NCI-H1694 treated with DMSO at 0.1 percent for 48 hours (cell line): Measurements from ENCODE around the gene ZMYND10.

Source experiments
- DNase-seq: peaks from one replicate; lab custom pipeline; 2025; lab: John Stamatoyannopoulos, UW

The ZMYND10 gene

DNA sequence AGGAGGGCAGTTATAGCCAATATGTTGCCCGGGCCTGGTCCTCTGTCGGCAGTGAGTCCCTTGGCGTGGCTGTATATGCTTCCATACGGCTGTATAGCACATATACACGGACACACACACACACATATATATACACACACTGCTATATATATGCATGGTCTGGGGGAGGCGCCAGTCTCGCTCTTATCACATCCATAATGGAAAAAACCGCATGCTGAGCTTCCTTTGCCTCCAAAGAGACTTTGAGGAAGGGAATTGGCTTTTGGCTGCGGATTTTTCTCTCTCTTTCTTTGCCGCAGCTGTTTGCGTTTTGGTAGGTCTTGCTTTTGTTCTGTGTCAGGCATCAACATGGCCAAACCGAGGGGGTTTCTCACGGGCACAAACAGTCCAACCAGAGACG, 25.1 kb upstream of the ZMYND10 start:
- peak; percentile 24 for DNase-seq

GRCh38 chr3:50369012-50369670, 23.6 kb upstream of the ZMYND10 start:
- DNase-seq: peak; percentile 11

GRCh38 chr3:50365842-50366220, 20.3 kb upstream of the ZMYND10 start:
- DNase-seq: no peak

DNA sequence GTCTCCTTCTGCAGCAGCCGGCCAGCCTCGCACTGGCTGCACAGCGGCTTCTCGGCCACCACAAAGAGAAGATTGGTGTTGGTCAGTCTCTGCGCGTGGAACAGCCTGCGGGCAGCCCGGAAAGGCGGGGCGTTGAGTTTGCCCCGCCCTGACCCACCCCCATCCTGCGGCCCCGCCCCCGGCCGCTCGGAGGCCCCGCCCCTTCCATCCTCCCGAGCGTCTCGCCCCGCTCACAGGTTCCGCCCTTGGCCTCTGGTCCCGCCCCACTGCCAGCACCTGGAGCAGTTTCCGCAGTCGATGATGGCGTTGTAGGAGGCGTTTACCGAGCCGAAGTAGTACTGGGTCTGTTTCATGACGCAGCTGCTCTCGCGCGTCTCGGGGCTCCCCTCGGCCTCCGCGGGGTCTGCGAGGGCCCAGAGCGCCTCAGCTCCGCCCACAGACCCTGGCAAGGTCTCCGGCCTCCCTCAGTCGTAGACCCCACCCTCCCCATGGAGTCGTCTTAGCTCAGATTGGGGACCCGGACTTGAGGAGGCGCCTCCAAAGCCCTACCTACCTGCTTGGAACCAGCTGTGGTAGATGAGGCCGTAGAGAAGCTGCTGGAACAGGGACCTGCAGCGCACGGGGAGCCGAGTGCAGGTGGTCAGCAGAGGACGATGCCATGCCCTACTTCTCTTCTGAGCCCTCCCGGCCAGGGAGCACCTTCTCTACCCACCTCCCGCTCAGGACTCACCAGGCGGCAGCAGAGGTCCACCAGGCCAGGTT, 19.7 kb upstream of the ZMYND10 start:
- DNase-seq: no peak

DNA sequence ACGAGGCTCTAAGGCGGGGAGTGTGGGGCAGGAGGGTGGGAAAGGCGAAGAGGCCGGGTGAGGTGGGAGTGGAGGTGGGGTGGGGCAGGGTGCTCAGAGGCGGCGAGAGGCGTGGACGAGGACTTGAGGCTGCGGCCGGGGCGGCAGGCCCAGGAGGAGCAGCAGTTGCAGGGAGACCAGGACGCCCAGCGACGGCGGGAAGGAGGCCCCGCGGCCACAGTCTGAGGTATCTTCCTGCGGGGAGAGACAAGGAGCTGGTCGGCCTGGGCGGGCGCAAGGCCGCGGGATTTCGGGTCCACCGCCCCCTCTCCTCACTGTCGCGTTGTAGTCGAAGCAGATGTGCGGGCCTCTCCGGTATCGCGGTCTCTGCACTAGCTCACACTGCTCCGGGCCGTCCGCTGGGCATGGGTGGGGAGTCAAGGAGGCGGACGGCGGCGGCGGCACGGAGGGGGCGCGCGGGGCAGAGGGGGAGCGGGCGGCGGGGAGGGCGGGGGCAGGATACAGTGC, 19.1 kb upstream of the ZMYND10 start:
- no peak for DNase-seq

DNA sequence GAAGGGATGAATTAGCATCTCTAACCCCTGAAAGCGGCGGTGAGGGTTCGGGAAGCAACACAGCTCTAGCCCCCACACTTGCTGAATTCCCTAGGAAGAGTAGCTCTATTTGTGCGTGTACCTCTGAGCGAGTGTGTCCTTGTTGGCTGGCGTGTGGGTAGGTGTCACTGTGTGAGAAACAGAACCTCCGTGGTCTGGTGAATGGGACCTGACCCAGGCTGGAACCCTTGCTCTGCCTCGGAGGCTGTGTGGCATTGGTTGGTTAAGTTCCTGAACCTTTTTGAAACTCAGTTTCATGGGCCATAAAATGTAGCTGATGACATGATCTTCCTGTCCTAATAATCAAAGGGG, 14.2 kb upstream of the ZMYND10 start:
- no peak for DNase-seq

- peak; percentile 85 for DNase-seq
These were observed 13.6 kb upstream of the ZMYND10 start, which contains the start of gene TMEM115 for GRCh38 chr3:50358911-50359759. Gene TMEM115, minus strand, starts transcription at chr3:50359521. Its CDS starts 458 bp downstream, at chr3:50359063.

DNA sequence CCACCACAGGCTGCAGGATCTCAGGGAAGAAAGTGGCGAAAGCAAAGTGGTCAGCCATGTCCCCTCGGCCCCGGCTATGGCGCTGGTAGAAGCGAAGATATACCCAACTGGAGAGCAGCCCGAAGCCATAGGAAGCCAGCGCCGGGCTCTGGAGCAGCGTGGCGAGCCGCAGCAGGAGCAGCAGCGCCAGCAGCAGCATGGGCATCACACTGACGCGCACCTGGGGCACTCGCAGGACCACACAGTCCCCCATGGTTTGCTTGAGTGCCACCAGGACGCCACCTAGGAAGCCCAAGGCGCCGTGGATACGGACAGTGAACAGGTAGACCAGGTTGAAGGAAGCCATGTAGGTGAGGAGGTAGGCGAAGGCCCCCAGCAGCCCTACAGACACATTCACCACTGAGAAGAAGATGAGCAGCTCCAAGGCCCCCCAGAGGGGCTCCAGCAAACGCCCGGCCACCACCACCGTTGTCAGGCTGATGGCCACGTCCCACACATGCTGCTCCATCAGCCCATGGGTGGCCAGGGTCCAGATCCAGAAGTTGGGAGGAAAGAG, 12.9 kb upstream of the ZMYND10 start:
- DNase-seq: no peak

GRCh38 chr3:50357481-50357880, 11.9 kb upstream of the ZMYND10 start:
- DNase-seq: no peak

DNA sequence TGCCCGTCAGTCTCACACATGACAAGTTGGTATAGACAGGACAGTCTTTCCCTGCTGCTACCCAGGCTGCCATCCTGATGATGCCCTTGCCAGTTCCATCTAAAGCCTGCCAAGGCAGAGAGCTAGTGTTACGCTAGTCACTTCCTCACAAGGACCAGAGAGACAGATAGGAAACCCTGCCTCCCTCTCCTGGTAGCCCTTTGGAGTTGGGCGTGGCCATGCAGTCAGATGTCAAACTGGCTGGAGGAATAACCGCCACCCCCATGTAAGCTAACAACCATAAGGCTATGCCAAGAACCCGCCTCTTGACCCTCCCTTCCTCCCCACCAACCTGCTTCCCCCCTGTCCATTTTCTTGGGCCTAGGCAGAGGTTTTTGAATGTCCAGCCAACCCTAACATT, 11.0 kb upstream of the ZMYND10 start:
- DNase-seq: no peak

DNA sequence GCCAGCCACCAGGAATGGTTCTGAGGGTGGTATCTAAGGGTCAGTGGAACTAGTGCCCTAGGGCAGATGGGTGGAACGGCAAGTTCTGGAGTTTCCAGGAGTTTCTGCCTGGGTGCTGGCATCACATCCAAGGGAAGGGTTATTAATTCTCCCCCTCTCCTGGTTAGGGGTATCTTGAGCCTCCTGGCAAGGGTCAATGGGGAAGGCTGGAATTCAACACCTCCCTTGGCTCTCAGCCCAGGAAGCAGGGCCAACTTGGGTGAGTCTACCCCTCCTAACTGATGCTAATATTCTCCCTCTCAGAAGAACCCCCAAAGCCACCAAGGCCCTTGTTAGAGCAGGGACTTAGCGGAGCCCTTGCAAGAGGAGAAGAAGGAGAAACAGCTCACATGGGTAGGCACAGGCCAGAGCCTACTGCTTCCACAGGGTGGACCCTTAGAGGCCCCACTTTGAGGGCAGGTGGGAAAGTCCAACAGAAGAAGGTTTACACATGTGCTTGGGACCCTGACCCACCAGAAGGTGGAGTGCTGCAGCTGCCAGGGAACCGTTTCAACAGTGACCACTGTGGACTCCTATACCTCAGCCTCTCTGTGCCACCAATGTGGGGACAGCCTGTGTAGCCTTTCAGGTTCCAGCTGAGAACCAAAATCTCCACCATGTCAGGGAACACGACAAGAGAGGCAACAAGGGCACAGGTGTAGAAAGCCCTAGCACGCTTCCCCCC, 10.5 kb upstream of the ZMYND10 start:
- DNase-seq: no peak

DNA sequence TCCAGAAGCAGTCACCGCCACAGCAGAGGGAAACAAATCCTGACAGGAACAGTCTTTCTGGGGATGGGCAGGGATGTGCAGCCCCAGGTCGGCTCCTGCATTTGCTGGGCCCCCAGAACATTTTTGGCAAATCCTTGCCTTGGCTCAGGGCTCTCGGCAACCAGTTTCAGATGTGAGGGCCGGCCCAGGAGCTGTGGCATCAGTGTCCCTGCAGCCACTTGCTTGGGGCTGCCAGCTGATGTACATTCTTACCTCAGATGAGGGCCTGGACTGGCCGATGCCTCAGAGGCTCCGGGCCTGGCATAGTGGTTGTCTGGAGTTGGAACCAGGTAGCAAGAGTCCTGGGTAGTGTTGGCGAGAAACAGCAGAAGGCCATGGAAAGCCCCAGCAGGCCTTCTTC, 9.3 kb upstream of the ZMYND10 start:
- no peak for DNase-seq

- no peak for DNase-seq
These were observed 8.7 kb upstream of the ZMYND10 start for GRCh38 chr3:50354186-50354764.

- no peak for DNase-seq
These were observed 7.9 kb upstream of the ZMYND10 start for GRCh38 chr3:50353245-50354004.

GRCh38 chr3:50352781-50353180, 7.2 kb upstream of the ZMYND10 start:
- no peak for DNase-seq

DNA sequence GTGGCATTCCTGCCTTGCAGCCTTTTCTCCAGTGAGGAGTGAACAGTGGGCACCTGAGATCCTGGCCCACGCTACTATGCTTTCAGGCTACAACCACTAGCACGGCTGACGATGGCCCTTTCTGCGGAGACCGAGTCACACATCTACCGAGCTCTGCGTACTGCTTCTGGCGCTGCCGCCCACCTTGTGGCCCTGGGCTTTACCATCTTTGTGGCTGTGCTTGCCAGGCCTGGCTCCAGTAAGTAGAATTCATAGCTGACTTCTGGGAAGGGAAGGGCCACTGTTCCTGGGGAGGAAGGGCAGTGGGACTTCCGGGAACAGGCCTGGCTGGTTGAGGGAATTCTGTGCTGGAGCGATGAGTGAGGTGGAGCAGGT, 5.8 kb upstream of the ZMYND10 start:
- DNase-seq: no peak

- DNase-seq: peak; percentile 57
These were observed 5.2 kb upstream of the ZMYND10 start, which contains the start of the genes CYB561D2 and NPRL2 for GRCh38 chr3:50350527-50351322. Gene CYB561D2, plus strand, starts transcription at chr3:50350862. Its CDS starts 572 bp downstream, at chr3:50351434. Gene NPRL2, minus strand, starts transcription at chr3:50350775. Its CDS starts 123 bp downstream, at chr3:50350652.

DNA sequence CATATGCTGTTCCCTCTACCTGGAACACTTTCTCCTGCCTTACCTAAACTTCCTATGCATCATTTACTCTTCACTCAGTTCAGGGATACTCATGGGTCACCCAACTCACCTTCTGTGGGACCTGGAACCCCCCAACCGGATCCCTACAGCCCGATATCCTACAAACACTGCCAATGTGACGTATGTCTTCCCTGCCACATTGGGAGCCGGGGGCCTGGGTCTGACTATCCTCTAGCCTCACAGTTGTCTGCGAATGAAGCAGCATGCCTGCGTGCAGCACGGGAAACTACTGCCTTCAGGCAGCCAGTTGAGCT, 4.6 kb upstream of the ZMYND10 start:
- no peak for DNase-seq

DNA sequence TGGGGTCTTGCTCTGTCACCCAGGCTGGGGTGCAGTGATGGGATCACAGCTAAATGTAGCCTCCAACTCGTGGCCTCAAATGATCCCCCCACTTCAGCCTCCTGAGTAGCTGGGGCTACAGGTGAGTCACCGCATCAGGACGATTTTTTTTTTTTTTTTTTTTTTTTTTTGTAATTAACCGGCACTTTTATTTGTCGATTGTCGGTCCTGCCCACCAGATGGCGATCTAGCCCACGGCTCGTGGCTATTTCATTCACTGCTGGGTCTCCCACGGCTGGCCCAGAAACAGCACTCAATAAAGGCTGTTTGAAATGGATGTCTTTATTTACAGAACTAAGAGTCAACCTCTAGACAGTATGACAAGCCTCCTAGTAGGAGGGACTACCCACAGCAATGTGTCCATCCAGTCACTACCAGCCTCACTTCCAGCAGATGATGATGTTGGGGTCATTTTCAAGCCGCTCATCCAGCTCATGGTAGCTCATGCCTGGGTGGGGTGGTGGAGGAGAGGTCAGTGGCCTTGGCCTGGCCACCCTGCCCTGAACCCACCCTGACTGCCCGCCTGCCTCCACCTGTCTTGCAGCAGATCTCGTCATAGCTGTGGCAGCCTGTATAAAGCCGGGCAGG, 1.8 kb upstream of the ZMYND10 start:
- DNase-seq: peak; percentile 6
